ENCODE results near the gene MARCHF3.

- TF ChIP-seq CTCF (IDR thresholded peaks at IDR 0.05) (no peak), POLR2A (IDR thresholded peaks at IDR 0.05) (no peak)
Observed at GRCh38 chr5:126918615-126918957, 111.8 kb downstream of the MARCHF3 start.
